ENCODE measurements around the gene NUMB. TPM values are rescaled to one million over a fixed set of nuclear protein-coding genes. Genes with fewer than 3 reads are reported as not detected.

Gene NUMB
- total RNA-seq, 1 donor = 52.3 TPM

DNA sequence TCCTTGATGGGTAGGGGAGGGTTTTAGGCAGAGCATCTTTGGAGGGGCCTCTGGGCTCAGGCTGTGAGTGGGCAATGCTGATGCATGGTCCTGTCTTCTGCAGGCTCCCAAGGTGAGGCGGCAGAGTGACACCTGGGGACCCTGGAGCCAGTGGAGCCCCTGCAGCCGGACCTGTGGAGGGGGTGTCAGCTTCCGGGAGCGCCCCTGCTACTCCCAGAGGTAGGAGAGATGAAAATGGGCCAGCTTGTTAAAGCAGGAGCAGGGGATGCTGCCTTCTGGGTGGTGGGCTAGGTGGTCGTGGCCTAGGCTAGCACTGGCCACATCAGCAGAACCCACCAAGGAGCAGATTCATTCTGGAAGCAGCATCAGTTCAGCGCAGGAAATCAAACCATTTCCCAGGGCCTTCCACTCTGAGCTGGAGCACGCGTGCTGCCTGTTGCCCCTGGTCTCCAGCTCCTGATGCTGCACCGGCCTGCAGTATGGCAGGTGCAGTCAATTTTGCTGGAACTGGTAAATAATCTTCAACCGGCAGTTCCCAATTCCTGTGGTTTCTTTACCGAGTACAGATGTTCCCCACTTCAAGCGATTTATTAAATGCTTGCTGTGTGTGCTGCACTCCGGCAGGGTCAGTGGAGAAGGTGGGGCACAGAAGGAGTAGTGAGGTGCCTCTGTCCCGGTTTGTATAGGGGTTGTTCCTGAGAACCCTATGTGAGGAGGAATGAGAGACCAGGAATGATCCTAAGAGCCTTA lies 213.6 kb downstream of the NUMB start:
- no peak for DNase-seq (ENCODE audit: low read depth)
- TF ChIP-seq, protein P1, sequence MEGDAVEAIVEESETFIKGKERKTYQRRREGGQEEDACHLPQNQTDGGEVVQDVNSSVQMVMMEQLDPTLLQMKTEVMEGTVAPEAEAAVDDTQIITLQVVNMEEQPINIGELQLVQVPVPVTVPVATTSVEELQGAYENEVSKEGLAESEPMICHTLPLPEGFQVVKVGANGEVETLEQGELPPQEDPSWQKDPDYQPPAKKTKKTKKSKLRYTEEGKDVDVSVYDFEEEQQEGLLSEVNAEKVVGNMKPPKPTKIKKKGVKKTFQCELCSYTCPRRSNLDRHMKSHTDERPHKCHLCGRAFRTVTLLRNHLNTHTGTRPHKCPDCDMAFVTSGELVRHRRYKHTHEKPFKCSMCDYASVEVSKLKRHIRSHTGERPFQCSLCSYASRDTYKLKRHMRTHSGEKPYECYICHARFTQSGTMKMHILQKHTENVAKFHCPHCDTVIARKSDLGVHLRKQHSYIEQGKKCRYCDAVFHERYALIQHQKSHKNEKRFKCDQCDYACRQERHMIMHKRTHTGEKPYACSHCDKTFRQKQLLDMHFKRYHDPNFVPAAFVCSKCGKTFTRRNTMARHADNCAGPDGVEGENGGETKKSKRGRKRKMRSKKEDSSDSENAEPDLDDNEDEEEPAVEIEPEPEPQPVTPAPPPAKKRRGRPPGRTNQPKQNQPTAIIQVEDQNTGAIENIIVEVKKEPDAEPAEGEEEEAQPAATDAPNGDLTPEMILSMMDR (IDR thresholded peaks at IDR 0.05; ENCODE audit: insufficient read depth, low read length) = no peak
- H3K4me3 ChIP-seq (ENCODE audit: low read depth, low read length) = no peak overlapping the region

DNA sequence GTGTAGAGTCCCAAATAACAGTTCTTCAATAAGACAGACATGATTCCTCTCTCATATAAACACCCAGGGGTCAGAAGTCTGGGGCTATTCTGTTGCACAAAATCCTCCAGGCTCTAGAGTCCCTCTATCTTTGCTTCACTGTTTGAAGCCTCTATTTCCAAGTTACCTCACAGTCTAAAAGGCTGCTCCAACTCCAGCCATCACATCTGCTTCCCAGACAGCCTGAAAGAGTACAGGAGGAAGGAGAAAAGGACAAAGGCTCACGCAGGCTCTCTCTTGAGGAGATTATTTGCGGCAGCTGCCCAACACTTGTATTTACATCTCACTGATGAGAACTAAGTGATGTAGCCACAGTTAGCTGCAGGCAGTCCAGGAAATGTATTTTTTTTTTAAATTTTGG lies 214.6 kb downstream of the NUMB start:
- H3K4me3 ChIP-seq (ENCODE audit: low read depth, low read length) = no peak overlapping the region
- no peak for DNase-seq (ENCODE audit: low read depth)
- TF ChIP-seq, protein P1 (IDR thresholded peaks at IDR 0.05; ENCODE audit: insufficient read depth, low read length) = no peak

DNA sequence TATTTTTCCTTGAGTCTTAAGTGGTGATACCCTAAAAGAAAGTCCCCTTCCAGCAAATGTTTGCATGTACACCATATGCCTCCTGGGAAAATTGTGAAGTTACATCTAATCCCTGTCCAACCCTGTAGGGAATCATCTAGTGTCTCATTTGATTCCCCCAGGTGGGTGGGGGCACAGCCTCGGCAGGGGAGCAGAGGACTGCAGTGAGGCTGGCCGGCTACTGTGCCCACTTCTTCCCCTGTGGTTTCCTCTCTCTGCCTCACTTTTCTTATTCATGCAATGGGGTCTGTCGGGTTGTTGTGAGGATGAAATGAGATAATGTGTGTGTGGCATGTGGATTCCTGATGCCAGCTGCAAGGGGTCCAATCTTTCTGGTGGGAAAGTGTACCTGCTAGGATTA lies 215.0 kb downstream of the NUMB start:
- H3K4me3 ChIP-seq (ENCODE audit: low read depth, low read length) = no peak overlapping the region
- TF ChIP-seq, protein P1 (IDR thresholded peaks at IDR 0.05; ENCODE audit: insufficient read depth, low read length) = no peak
- no peak for DNase-seq (ENCODE audit: low read depth)

DNA sequence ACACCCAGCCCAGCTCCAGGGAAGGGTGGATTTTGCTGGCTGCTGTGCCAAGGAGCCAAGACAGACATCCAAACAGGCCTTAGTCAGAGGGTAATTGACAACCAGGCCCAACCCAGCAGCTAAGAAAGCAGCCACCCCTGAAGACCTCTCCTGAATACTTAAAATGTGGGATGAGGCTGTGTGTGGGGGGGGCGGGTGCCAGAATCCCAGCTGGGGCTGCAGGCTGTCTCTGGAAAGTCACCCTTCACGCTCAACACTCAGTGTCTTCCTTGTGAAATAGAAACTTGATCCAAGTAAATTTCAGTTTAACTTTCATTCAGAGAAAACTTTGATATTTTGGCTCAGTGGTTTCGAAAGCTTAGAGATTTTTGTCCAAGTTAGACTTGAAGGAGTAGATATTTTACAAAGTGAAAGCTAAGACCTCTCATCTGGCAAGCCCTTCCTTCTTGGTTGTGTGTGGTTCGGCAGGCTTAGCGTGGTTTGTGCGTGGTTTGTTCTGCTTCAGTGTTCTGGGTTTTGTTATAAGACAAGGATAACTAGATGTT lies 215.9 kb downstream of the NUMB start:
- H3K4me3 ChIP-seq (ENCODE audit: low read depth, low read length) = no peak overlapping the region
- peak; percentile 37 for DNase-seq (ENCODE audit: low read depth)

DNA sequence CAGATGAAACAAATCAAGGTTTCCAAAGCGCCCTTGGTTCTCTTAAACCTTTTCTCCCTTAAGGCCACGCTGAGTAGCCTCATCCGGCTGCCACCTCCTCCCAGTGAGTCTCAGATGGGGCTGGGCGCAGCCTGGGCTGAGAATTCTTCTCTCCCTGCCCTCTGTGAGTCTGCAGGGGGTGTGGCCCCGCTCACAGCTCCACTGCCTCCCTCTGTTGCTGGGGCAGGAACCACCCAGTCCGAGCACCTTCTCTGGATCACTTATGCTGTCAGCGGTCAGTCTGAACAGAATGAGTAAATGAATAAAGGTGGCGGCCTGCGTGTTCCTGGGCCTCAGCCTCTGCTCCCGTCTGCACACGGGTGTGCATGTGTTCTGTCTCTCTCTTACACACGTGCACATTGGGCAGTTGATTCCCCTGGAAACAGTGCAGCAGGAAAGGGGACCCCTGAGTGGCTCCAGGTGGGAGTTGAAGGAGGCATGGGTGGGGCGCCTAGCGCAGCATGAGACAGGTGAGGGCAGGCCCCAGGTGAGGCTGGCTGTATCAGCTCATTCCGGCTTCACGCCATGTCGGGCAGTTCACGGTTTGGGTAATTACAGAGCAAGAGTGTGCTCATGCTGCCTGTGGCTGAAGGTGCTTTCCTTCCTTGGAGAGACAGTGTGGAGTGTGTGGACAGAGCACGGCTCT lies 216.7 kb downstream of the NUMB start:
- DNase-seq (ENCODE audit: low read depth) = no peak

More for the DNA sequence above, 215.9 kb downstream of the NUMB start:
- TF ChIP-seq, protein P1 (IDR thresholded peaks at IDR 0.05; ENCODE audit: insufficient read depth, low read length) = no peak

DNA sequence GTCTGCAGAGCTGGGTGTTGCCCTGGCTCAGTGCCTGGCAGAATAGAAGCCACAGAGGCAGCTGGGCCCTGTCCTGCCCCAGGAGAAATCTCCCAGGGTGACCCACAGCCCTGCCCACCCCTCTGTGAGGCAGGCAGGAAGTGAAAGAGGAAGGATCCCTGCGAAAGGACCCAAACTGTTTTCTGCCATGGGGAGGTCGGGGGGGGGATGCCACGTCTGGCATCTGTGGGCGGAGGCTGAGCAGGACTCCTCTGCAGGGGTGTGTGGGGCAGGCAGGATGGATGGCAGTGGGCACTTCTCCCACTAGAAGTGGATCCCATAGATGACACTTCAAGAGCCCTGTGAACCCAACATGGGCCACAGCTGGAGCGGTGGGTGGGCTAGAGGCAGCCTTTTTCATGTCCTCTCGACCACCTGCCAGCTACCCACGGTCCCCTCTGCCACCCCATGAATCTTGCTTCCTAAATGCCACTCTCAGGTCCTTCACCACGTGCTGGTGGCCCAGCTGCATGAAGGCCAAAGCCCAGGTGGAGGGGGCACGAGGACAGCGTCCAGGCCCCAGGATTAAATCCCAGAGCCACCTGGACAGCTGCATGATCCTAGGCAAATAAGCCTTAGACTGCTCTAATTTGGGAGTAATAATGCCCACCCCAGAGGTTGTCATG lies 217.4 kb downstream of the NUMB start:
- no peak for DNase-seq (ENCODE audit: low read depth)
- TF ChIP-seq, protein P1 (IDR thresholded peaks at IDR 0.05; ENCODE audit: insufficient read depth, low read length) = no peak
- no peak overlapping the region for H3K4me3 ChIP-seq (ENCODE audit: low read depth, low read length)

More for the DNA sequence above, 216.7 kb downstream of the NUMB start:
- no peak overlapping the region for H3K4me3 ChIP-seq (ENCODE audit: low read depth, low read length)
- TF ChIP-seq, protein P1 (IDR thresholded peaks at IDR 0.05; ENCODE audit: insufficient read depth, low read length) = no peak

Data from fibroblast of the aortic adventitia (primary cell).